Sigmoid colon (tissue), 4 donors: ENCODE measurements around the gene FAM13A.

Experiments used
- POLR2A ChIP-seq, 2 donors: fragments of 450-650 bp; IDR thresholded peaks; one replicate each; pipeline ENCODE4 v1.6.1; 2016; ENCODE audit warnings: antibody characterized with exemption in 2 of 2, mild to moderate bottlenecking in 2 of 2, moderate library complexity in 2 of 2
- POLR2AphosphoS5 ChIP-seq, 4 donors: sonication (generic); formaldehyde crosslinking; IDR thresholded peaks; one replicate each; pipeline ENCODE4 v1.6.1; 2017; ENCODE audit warnings: antibody characterized with exemption in 4 of 4

GRCh38 chr4:88940506-88940905 is 116.5 kb downstream of the FAM13A start:
- TF ChIP-seq POLR2A (IDR thresholded peaks at IDR 0.05) (no peak), POLR2AphosphoS5 (IDR thresholded peaks at IDR 0.05) (no peak)
